ENCODE measurements around the gene LRBA.

LRBA gene

DNA sequence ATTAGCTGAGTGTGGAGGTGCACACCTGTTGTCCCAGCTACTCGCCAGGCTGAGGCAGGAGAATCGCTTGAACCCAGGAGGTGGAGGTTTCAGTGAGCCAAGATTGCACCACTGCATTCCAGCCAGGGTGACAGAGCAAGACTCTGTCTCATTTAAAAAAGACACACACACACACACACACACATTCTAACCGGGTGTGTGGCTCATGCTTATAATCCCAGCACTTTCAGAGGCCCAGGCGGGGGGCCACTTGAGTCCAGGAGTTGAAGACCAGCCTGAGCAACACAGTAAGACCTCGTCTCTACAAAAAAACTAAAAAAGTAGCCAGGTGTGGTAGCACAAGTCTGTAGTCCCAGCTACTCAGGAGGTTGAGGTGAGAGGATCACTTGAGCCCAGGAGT lies 152.3 kb downstream of the LRBA start:
- no peak for TF ChIP-seq CTCF (IDR thresholded peaks at IDR 0.05; ENCODE audit: insufficient read depth, low read depth, low read length, missing control alignments)

GRCh38 chr4:150859453-150859852 lies 155.6 kb downstream of the LRBA start:
- no peak for TF ChIP-seq CTCF (IDR thresholded peaks at IDR 0.05; ENCODE audit: insufficient read depth, low read depth, low read length, missing control alignments)
- no peak for DNase-seq (ENCODE audit: low read depth)
- no peak overlapping the region for H3K4me3 ChIP-seq (ENCODE audit: low read length)

More for the DNA sequence above, 152.3 kb downstream of the LRBA start:
- no peak for DNase-seq (ENCODE audit: low read depth)
- no peak overlapping the region for H3K4me3 ChIP-seq (ENCODE audit: low read length)

- TF ChIP-seq CTCF (IDR thresholded peaks at IDR 0.05; ENCODE audit: insufficient read depth, low read depth, low read length, missing control alignments) = no peak
- no peak overlapping the region for H3K4me3 ChIP-seq (ENCODE audit: low read length)
- no peak for DNase-seq (ENCODE audit: low read depth)
These were observed 159.0 kb downstream of the LRBA start for GRCh38 chr4:150855981-150856510.

DNA sequence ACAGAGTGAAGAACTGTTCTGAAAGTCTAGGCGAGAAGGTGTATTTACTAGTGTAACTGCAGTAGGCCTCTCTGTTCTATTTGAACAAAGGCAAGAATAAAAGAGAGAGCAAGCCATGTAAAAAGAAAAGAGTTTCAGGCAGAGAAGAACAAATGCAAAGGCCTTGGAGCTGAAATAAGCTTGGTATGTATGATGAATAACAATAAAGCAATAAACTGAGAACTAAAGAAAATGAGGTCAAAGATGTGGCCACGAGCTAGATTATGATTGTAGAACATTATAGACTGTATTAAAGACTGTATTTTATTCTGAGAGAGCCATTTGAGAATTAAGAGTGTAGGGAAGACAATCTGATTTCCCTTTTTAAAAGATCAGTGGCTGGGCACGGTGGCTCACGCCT lies 160.5 kb downstream of the LRBA start:
- no peak for DNase-seq (ENCODE audit: low read depth)
- no peak for TF ChIP-seq CTCF (IDR thresholded peaks at IDR 0.05; ENCODE audit: insufficient read depth, low read depth, low read length, missing control alignments)
- H3K4me3 ChIP-seq (ENCODE audit: low read length) = no peak overlapping the region

- TF ChIP-seq CTCF (IDR thresholded peaks at IDR 0.05; ENCODE audit: insufficient read depth, low read depth, low read length, missing control alignments) = no peak
- DNase-seq (ENCODE audit: low read depth) = no peak
- H3K4me3 ChIP-seq (ENCODE audit: low read length) = no peak overlapping the region
These were observed 161.2 kb downstream of the LRBA start for GRCh38 chr4:150853882-150854281.

DNA sequence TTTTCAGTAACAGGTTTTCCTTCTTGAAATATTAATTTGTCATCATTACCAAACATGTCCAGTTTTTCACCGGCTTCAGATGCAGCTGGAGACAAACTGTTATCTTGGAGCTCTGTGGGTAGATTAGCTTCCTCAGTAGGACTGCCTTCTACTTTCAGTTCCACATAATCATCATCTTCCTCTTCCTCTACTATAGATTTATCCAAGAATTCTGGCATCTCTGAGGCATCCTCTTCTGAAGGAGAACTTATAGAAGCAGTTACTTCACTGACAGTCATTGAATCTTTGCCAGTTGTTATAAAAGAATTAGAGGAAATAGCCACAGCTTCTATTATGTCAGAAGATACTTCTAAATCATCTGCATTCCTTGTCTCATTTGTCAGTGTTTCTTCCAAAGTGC lies 162.9 kb downstream of the LRBA start:
- TF ChIP-seq CTCF (IDR thresholded peaks at IDR 0.05; ENCODE audit: insufficient read depth, low read depth, low read length, missing control alignments) = no peak
- H3K4me3 ChIP-seq (ENCODE audit: low read length) = no peak overlapping the region
- no peak for DNase-seq (ENCODE audit: low read depth)

DNA sequence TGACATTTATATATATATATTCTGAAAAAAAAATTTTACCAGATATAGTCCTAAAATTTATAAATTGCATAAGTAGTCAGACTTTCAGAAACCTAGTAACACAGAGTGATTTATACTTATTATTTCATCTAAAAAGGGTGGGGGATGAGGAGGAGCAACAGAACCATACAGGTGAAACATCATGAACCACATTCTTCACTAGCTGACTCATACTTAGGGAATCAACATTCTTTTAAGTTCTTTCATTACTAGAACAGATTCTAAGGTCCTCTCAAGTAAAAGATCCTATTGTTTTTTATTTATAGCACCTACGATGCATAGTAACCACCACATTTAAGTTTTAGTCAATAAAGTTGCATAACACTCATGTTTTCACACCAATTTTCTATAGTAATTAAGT lies 166.1 kb downstream of the LRBA start:
- TF ChIP-seq CTCF (IDR thresholded peaks at IDR 0.05; ENCODE audit: insufficient read depth, low read depth, low read length, missing control alignments) = no peak
- no peak overlapping the region for H3K4me3 ChIP-seq (ENCODE audit: low read length)
- DNase-seq (ENCODE audit: low read depth) = peak; percentile 82
